NCI-H510A (cell line): ENCODE measurements around the gene TTC3.

Source experiments
- DNase-seq: peaks from one replicate; lab custom pipeline; 2025; lab: John Stamatoyannopoulos, UW

TTC3 gene

DNA sequence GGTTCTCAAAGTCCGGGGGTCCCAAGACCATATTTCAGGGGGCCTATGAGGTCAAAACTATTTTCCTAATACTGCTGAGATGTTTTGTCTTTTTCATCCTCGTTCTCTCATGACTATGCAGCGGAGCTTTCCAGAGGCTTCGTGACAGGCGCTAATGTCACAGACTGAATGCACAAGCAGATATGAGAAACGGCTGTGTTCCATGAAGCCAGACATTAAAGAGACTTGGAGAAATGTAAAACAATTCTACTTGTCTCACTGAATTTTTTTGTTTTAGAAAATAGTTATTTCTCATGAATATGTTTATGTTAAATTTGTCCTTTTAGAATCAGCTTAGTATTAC lies 10.5 kb upstream of the TTC3 start:
- DNase-seq: no peak

GRCh38 chr21:37063433-37063832 lies 9.6 kb upstream of the TTC3 start:
- DNase-seq: no peak

GRCh38 chr21:37064841-37065240 lies 8.2 kb upstream of the TTC3 start:
- DNase-seq: no peak

GRCh38 chr21:37065561-37066177 lies 7.4 kb upstream of the TTC3 start:
- DNase-seq: no peak

DNA sequence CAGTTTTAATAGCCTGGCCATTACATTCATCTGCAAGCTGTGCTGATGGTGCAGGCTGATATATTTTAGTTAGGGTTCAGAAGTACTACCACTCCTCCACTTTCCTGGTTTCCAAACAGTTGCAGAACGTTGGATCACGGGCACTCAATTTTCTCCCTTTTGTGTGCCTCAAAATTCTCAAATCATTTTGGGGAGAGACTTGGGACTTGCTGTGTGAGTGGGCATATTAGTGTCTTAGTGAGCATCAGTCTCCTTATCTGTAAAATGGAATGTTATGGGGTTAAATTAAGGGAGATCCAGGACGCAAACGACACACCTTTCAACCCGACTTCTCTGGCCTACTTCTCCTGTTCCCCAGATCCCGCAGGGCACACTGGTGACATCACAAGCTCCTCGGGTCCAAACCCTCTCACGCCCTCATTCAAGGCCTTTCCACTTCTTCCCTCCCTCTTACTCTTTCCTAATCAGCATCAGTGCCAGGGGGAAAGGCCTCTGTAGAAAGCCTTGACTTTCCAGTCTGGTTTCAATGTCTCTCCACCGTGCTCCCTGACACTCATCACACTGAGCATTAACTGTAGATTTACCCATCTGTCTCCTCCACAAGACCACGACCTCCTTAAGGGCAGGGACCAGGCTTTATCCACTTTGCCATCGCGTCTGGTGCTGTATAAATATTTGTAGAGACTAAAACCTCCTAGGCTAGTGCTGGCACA lies 1.3 kb upstream of the TTC3 start:
- DNase-seq: no peak

DNA sequence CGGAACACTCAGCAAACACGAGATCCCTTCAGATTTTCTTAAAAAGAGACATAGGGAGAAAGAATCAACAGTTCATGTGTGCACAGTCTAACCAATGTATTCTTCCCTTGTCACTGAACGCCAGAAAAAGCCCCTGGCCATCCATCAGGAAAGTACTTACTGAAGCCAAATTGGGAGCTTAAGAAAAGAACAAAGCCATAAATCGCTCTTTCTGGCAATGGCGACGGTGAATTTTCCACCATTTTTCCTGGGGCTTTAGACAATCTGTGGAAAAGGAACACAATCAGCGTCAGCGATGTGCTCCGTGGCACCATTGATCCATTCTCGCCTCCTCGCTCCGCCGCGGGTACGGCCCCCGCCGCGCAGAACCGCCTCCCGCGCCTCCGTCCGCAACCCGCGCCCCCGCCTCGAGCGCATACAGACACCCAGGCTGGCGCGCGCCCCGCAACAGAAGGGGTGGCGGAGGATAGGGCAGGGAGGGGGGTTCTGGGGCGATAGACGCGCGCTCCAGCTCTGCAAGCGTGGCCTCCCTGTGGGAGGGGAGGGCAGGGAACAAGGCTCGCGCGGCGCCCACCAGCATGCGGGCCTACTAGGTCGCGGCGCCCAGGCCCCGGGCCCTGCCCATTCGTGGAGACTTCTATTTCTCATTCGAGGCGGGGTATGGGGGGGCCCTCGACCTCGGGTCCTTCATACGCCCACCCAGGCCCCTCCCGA lies 623 bp upstream of the TTC3 start:
- DNase-seq: no peak

DNA sequence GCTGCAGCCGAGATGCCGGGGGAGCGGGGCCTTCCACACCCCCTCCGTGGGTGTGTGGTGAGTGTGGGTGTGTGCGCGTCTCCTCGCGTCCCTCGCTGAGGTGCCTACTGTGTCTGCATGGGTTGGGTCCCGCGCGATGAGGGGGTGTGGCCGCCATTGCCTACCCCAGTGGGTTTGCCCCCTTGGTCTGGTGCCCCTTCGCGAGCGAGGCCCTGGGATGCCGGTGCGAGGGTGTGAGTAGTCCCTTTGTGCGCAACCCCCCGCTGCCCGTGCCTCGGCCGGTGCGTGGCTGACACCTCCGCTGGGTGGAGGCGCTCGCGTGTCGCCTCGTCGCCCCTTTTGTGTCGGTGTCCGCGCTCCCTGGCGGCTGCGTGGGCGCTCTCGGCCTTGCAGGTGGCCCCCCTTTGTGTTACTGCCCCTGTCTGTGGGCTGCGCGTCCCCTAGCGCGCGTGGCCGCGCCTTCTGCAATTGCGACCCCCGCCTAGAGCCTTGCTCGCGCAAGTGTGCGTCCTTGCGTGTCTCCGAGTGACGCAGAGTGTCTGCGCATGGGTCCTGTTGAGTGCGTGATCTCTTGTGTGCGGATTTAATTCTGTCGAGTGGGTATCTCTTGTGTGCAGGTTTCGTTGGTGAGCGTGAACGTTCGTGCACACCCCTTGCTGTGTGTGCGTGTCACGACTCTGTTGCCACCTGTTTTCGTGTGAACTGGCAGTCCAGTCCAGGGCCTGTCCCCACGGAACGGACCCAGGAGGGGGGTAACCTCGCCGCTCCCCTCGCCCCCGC lies 553 bp downstream of the TTC3 start:
- DNase-seq: no peak

DNA sequence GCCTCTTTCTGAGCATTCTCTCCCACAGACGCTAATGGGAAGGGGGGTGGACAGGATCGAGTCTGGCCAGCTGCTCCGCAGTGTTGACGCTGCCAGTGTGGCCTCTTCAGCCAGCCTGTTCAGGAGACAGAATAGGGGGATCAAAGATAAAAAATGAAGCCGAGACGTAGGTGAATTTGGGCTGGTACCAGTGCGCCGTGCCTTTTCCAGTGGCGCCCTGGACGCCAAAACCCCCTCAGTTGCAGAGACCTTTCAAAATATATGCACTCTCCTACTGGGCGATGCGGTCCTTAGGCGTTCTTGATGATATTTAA lies 1.1 kb downstream of the TTC3 start:
- DNase-seq: no peak

GRCh38 chr21:37074546-37074945 lies 1.5 kb downstream of the TTC3 start:
- no peak for DNase-seq

DNA sequence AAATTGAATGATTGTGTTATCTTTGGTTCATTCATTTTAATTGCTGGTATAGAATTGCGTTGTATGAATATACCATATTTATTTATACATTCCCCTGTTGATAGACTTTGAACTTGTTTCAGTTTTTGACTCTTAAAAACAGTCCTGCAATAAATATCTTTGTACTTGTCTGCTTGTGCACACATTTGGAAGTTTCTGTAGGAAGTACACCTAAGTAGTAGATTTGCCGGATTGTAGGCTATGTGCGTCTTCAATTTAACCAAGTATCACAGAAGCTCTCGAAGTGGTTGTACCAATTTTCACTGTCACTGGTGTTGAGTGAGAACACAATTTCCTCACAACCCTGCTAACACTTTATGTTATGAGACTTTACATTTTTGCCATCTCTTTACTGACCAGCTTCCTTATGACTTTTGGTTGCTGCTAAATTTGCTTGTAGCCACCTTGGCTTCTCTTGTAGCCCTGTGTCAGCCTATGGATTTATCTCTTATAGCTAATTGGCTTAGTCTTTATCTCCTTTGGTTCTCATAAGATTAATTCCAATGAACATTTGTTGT lies 2.2 kb downstream of the TTC3 start:
- no peak for DNase-seq

GRCh38 chr21:37076087-37076850 lies 3.2 kb downstream of the TTC3 start:
- no peak for DNase-seq

GRCh38 chr21:37077403-37077802 lies 4.3 kb downstream of the TTC3 start:
- DNase-seq: no peak

- no peak for DNase-seq
These were observed 6.3 kb downstream of the TTC3 start for GRCh38 chr21:37079211-37079824.

DNA sequence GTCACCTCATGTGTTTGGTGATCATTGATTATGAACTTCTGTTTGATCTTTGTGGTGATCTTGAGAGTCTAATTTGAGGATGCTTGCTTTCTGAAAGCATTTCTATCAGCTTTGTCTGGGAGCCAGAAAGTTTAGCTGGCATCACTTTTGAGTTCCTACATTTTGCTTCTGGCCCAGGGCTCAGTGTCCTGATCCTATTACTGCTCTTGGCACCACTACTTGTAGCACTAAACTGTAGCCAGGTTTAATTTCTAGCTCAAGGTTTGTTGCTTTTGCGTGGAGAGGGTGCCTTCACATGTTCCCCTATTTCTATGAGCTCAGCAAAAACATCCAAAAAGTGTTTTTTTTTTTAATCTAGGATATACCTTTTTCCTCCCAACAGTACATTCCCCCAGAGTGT lies 9.3 kb downstream of the TTC3 start:
- no peak for DNase-seq

DNA sequence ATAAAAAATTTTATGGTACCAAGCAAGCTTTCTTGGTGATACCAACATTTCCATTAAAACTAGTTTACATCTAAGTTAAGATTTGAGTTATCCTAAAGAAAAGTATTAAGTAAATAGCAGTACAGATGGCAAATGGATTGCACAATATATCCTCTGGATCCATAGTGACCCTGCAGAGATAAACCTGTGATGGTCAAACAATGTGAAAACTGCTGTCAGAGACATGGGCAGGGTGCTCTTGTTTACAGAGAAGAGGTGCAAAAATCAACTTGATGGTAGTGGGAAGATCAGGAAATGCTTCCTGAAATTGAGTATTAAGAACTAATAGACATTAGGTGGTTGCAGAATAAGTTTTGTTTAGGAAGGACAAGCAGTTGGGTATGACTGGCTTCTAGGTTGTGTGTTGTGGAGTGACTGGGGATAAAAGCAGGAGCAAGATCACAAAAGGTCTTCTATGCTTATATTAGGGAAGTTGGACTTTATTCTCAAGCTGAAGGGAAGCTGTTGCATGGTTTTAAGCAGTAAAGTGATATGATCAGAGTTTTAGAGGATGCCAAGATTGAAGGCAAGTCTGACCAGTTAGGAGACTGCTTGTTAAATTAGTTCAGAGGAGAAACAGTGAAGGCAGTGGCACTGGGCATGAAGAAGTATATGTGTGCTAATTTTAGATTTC lies 9.9 kb downstream of the TTC3 start:
- DNase-seq: no peak

DNA sequence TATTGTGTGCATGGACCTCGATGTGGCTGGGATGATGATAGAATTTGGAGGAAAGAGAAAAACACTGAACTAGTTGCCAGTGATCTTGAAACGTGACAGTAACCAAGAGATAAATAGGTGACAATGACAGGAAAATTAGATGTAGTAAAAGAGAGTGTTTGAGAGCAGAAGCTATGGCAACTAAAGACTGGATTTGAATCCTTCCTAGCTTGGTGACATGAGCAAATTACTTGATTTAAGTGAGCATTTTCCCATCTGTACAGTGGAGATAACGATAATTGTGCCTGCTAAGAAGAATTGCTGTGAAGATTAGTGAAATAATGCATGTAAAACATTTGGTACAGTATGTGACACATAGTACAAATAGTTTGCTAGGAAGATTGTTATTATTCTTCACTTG lies 12.7 kb downstream of the TTC3 start:
- DNase-seq: no peak

DNA sequence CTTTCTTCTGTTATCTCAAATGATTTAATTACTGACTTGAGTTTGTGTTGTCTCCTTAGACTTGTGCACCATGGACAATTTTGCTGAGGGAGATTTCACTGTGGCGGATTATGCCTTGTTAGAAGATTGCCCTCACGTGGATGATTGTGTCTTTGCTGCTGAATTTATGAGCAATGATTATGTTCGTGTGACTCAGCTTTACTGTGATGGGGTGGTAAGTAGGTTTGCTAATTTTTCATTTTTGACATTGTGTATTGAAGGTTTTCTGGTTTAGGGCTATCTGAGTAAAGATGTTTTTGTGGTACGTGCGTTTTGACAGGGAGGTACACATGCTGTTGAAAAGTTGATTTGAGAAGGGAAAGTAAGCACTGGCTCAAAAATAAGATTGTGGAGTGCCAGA lies 14.1 kb downstream of the TTC3 start:
- no peak for DNase-seq

DNA sequence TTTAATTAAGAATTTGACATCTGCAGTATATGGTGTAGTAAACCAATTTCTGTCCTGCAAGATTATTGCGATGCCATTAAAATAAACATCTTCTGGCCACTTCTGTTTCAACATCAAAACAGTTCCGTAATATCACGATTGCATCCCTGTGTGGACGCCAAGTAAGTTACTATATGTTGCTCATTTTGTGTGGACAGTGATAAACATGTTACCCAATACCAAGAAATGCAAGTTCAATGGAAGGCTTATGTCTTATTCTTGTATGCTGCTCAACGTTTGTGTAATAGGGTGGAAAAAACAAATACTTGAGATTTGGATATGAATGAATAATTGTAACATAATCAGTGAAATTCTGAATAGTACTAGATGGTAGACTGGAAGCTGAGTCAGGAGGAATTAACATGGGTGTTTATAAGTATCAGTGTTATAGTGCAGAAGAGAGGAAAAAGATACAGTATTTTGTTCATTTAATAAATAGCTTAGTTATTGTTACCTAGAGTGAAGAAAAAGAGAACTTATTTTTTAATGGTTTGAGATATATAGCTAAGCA lies 15.2 kb downstream of the TTC3 start:
- no peak for DNase-seq

GRCh38 chr21:37093977-37094376 lies 20.9 kb downstream of the TTC3 start:
- DNase-seq: no peak

DNA sequence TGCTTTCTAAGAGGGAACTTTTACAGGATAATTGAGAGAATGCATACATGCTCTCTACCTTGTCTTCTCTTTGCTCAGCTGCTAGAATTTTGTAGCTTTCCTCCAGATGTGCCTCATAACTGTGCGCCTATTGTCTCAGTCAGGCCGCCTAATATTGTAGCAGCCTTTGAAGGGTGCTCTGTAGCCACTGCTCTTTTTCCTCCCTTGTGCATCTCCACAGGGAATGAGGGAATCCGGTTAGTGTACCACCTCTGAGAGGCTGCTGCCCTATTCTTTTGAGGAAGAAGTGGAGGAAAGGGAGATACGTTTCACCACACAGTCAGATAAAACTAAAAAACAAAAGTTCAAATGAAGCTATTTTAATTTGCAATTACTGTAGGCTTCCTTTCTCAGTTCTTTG lies 22.8 kb downstream of the TTC3 start:
- no peak for DNase-seq

GRCh38 chr21:37098751-37099150 lies 25.7 kb downstream of the TTC3 start:
- DNase-seq: no peak
